Right forelimb (tissue), 1 donor: ENCODE results near the gene SLC13A1.
"Not testable (repeated sequence)": the region's sequence is repeated elsewhere in the genome, so short reads cannot be mapped to it uniquely, and the experiment has no call there.

Experiments
- DNase-seq: peaks from one replicate; pipeline ENCODE4 v3.0.0-alpha.2; 2018

Gene SLC13A1

GRCh38 chr7:123120286-123120685, 79.5 kb downstream of the SLC13A1 start:
- DNase-seq, result no peak

- no peak for DNase-seq
Measured at GRCh38 chr7:123115331-123115730, 84.4 kb downstream of the SLC13A1 start.

- DNase-seq, result no peak
Measured at GRCh38 chr7:123114288-123114687, 85.5 kb downstream of the SLC13A1 start.

GRCh38 chr7:123112833-123113232, 86.9 kb downstream of the SLC13A1 start:
- DNase-seq, result no peak

DNA sequence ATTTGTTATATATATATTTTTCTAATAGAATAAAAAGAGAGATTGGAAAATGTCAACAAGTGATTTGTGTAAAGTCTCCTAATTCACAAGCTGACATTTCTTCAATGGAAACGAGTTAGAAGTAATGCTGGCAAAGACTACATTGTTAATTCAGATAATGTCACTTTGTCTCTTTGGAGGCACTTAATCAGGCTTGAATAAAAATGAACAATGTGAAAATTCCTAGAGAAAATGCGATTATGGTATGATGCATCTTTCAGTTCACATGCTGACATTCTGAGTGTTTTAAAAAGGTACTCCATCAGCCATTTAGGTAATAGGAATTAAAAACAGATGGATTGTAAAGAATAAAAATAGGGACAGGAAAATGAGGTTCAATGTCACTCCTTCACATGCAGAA, 100.1 kb downstream of the SLC13A1 start:
- no peak for DNase-seq

DNA sequence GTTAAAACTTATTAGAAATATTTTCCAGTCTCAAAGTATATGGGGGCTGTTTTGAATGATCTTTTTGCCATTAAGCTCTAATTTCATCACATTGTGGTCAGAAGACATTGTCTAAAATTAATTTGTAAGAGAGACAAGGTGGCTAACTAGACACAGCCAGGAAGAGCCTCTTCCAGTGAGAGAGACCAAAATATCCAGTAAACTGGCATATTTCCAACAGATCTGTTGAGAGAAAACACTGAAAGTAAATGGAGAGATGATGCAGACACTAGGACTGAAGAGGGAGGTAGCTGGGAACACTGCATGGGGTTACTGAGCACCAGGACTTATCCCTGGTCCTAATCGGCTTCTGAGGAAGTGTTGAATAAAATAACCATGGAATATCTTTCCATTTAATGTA, 102.8 kb downstream of the SLC13A1 start:
- DNase-seq, result no peak

- no peak for DNase-seq
Measured at GRCh38 chr7:123096434-123096833, 103.3 kb downstream of the SLC13A1 start.

- no peak for DNase-seq
Measured at GRCh38 chr7:123090456-123090855, 109.3 kb downstream of the SLC13A1 start.

GRCh38 chr7:123086910-123087309, 112.9 kb downstream of the SLC13A1 start:
- not testable (repeated sequence) for DNase-seq

- not testable (repeated sequence) for DNase-seq
Measured at GRCh38 chr7:123084861-123085260, 114.9 kb downstream of the SLC13A1 start.

DNA sequence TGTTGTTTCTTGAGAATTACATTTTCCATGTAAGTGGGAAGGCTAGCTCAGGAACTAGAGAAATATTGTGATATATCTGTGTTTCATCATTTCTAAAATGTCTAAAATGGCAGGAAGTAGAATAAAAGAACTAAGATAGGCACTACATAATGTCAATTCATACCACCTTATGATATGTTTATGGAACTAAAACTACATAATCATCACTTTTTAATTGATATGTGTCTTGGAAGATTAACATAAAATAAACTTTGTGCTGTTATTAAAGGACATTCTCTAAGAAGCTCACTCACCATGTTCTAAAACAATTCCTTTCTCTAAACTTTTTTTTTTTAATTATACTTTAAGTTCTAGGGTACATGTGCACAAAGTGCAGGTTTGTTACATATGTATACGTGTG, 120.7 kb downstream of the SLC13A1 start:
- no peak for DNase-seq

- no peak for DNase-seq
Measured at GRCh38 chr7:123075838-123076467, 123.8 kb downstream of the SLC13A1 start.

GRCh38 chr7:123070702-123071286, 129.0 kb downstream of the SLC13A1 start:
- no peak for DNase-seq

DNA sequence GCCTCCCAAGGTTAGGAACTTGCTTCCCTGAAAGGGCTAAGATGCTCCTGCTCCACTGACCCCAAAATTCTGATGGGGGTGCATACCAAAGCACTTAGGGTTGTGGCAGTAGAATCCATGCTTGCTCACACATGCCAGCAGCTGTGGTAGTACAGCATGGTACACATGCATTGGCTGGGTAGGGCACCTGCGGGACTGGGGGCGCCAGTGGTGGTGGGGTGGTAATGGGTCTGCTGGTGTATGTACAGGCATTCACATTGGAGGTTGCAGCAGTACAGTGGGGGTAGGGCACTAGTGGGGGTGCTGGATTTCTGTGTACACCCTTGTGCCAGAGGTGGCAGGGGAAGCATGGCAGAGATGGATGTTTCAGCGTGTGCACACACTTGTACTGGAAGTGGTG, 132.0 kb downstream of the SLC13A1 start:
- no peak for DNase-seq
